Testis (tissue), 3 donors: ENCODE measurements around the gene SCRT2. TPM values are rescaled to one million over a fixed set of nuclear protein-coding genes. Genes with fewer than 3 reads are reported as not detected.

Source experiments
- DNase-seq: peaks from one replicate; pipeline ENCODE4 v3.0.0-alpha.2; 2019
- H3K27ac ChIP-seq, 2 donors: fragments of 200-600 bp; sonication (generic); one replicate each; pipeline ENCODE4 v1.5.1; 2019
- H3K27me3 ChIP-seq: fragments of 200-600 bp; sonication (generic); one replicate; pipeline ENCODE4 v1.5.1; 2019
- H3K36me3 ChIP-seq: fragments of 200-600 bp; sonication (generic); one replicate; pipeline ENCODE4 v1.5.1; 2017; ENCODE audit warnings: low read depth; ENCODE audit errors: missing control alignments
- H3K4me1 ChIP-seq: fragments of 200-600 bp; sonication (generic); one replicate; pipeline ENCODE4 v1.5.1; 2019
- H3K4me3 ChIP-seq, 2 donors: fragments of 200-600 bp; sonication (generic); one replicate each; pipeline ENCODE4 v1.5.1; 2017 to 2019
- H3K9me3 ChIP-seq: fragments of 200-600 bp; sonication (generic); one replicate; pipeline ENCODE4 v1.5.1; 2017
- POLR2A ChIP-seq: fragments of 450-650 bp; IDR thresholded peaks from one replicate; pipeline ENCODE4 v1.6.1; 2017; ENCODE audit warnings: antibody characterized with exemption, mild to moderate bottlenecking, moderate library complexity
- WGBS, 2 donors: methylation state at CpG; one replicate each; pipeline ENCODE4 v1.1.5; 2018; 5-methylcytosine and 5-hydroxymethylcytosine counted together
- intact Hi-C: fragments of 100-400 bp; cut with DNase I; formaldehyde crosslinking; loops from one replicate; pipeline ENCODE4 v1.15.1; 2023; ENCODE audit warnings: low total_unique reads
- polyA plus RNA-seq: library from polyadenylated mRNA; stranded (reverse); fragments of 350-450 nt; fragmentation: Illumina TruSeq; extraction: RNeasy Lipid Tissue Mini Kit (QIAGEN cat#74804); gene quantifications from one replicate; pipeline ENCODE4 v1.2.3, GENCODE V29; 2014; ENCODE audit warnings: low read depth, low replicate concordance; ENCODE audit not compliant: insufficient read depth
- total RNA-seq, 2 donors: library from RNA; depleted of rRNA; stranded (reverse); fragments of >200 nt; gene quantifications; one replicate each; pipeline ENCODE4 v1.2.3, GENCODE V29; 2016
- TF ChIP-seq, protein P1 (sequence below), 3 experiments: fragments of 450-650 bp in 2 of 3; fragments of 200-600 bp in 1 of 3; sonication (generic) in 1 of 3; IDR thresholded peaks; one replicate each; pipeline ENCODE4 v1.5.1; 2016 to 2019; ENCODE audit warnings: antibody characterized with exemption in 3 of 3, mild to moderate bottlenecking in 2 of 3, moderate library complexity in 1 of 3

Gene SCRT2
- total and polyA plus RNA-seq, 3 donors from 2014 or later, result 0.13 to 0.39 (median 0.19) TPM

DNA sequence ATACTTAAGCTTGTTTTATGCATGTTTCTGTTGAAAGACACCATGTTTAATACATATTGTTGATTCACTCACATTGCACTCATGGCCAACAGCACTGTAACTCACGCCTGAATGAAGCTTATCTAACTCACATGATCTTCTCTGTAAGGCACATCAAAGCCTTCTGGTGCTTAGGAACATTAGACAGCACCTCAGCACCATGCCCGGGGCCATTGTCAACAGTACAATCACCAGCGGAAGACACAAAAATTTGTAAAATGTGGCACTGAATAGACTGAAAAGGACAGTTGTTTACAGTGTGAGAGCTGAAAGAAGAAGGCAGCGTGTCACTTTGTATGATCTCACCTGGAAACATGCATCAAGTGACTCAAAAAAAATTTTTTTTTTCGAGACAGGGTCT lies 56.6 kb downstream of the SCRT2 start:
- TF ChIP-seq POLR2A, result no peak
- TF ChIP-seq, protein P1, sequence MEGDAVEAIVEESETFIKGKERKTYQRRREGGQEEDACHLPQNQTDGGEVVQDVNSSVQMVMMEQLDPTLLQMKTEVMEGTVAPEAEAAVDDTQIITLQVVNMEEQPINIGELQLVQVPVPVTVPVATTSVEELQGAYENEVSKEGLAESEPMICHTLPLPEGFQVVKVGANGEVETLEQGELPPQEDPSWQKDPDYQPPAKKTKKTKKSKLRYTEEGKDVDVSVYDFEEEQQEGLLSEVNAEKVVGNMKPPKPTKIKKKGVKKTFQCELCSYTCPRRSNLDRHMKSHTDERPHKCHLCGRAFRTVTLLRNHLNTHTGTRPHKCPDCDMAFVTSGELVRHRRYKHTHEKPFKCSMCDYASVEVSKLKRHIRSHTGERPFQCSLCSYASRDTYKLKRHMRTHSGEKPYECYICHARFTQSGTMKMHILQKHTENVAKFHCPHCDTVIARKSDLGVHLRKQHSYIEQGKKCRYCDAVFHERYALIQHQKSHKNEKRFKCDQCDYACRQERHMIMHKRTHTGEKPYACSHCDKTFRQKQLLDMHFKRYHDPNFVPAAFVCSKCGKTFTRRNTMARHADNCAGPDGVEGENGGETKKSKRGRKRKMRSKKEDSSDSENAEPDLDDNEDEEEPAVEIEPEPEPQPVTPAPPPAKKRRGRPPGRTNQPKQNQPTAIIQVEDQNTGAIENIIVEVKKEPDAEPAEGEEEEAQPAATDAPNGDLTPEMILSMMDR (IDR thresholded peaks at IDR 0.05), result no peak
- Histone ChIP-seq H3K27ac (no peak overlapping the region), H3K36me3 (no peaks in the 10 kb centered on the region), H3K4me1 (no peaks in the 10 kb centered on the region), H3K27me3 (no peaks in the 10 kb centered on the region), H3K9me3 (no peaks in the 10 kb centered on the region), H3K4me3 (no peak overlapping the region)
- 84 to 86% methylated on average over 5 of the region's 5 CpGs for WGBS, 2 donors
- no peak for DNase-seq
- intact Hi-C loops, result no loop called here

DNA sequence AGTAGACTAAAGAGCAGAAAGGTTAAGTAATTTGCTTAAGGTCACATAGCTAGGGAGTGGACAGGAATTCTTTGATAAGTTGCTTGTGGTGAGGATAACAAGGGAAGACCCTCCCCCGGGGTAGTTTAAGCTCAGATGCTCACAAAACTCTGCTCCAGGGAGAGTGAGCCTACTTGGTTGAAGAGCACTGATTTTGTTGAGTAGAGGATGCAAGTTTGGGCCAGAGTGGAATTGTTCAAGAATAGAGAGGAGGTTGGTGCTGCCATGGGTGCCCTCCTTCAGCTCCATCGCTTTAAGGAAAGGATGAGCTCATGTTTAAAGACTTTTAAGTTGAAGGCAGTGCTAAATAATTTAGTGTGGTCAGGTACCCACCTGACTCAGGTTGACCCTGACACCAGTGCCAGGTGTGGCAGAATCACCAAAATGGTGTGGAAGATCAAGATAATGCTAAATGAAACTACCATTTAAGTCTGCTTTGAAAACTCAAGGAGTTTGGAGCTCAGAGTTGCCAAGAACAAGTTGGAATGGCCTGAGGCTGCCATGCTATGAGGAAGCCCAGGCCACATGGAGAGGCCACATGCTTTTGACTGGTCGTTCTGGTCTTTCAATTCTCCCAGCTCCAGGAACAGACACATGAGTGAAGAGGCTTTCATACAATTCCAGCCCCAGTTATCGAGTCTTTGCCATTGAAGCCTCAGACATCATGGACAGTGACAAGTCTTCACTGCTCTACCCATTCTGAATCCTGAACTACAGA lies 57.5 kb downstream of the SCRT2 start:
- TF ChIP-seq, protein P1 (IDR thresholded peaks at IDR 0.05), result no peak
- no peak for TF ChIP-seq POLR2A
- Histone ChIP-seq H3K9me3 (no peaks in the 10 kb centered on the region), H3K4me1 (no peaks in the 10 kb centered on the region), H3K36me3 (no peaks in the 10 kb centered on the region), H3K27ac (no peak overlapping the region), H3K27me3 (no peaks in the 10 kb centered on the region), H3K4me3 (no peak overlapping the region)
- no peak for DNase-seq
- intact Hi-C loops, result no loop called here
- 70 to 78% methylated on average over 4 of the region's 4 CpGs for WGBS, 2 donors

DNA sequence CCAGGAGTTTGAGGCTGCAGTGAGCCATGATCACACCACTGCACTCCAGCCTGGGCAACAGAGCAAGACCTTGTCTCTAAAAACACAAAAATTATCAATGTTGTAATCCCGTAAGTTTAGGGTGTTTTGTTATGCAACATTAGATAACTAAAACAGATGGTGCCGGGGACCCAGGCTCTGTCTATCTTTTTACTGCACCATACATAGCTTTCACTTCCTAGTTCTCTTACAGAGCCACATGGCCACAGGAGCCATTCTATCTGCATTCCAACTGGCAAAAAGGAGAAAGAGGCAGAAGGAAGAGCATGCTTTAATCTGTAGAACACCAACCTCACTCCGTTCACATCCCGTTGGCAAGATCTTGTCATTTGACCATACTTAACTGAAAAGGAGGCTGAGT lies 60.1 kb downstream of the SCRT2 start:
- Histone ChIP-seq H3K27ac (no peak overlapping the region), H3K9me3 (no peaks in the 10 kb centered on the region), H3K4me3 (no peak overlapping the region), H3K4me1 (peaks cover 4% of the 10 kb centered on the region), H3K27me3 (no peaks in the 10 kb centered on the region), H3K36me3 (no peaks in the 10 kb centered on the region)
- 84 to 89% methylated on average over 4 of the region's 4 CpGs for WGBS, 2 donors
- TF ChIP-seq, protein P1 (IDR thresholded peaks at IDR 0.05), result no peak
- no peak for TF ChIP-seq POLR2A
- DNase-seq, result no peak
- intact Hi-C loops, result no loop called here

DNA sequence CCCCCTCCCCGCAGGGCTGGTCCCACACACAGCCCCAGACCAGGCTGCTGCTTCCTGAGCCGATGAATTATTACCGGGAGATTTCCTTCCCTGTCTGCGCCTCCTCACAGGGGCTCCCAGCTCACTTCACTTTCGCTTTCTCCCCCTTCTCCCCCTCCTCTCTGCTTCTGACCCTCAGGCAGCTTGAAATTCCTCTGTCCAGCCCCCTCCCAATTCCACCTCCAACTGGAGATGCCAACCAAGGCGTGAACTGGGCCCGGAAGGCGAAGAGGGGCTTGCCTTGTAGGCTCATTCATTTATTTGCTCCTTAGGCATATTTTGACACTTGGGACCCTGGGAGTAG lies 63.8 kb downstream of the SCRT2 start:
- intact Hi-C loops, result no loop called here
- 29 to 40% methylated on average over 8 of the region's 8 CpGs for WGBS, 2 donors
- Histone ChIP-seq H3K4me3 (no peak overlapping the region), H3K27me3 (no peaks in the 10 kb centered on the region), H3K27ac (no peak overlapping the region), H3K36me3 (no peaks in the 10 kb centered on the region), H3K9me3 (no peaks in the 10 kb centered on the region), H3K4me1 (peaks cover 4% of the 10 kb centered on the region)
- TF ChIP-seq, protein P1 (IDR thresholded peaks at IDR 0.05), result no peak
- no peak for TF ChIP-seq POLR2A
- no peak for DNase-seq

Other genes starting within 250 kb of the SCRT2 start
- 10 to 100 TPM; 45.7 to 52.6 TPM for gene TBC1D20, start 213.3 kb downstream of the SCRT2 start, total RNA-seq
- gene TBC1D20, start 213.3 kb downstream of the SCRT2 start, polyA plus RNA-seq, result 43.5 TPM
- 100 to 1,000 TPM; 143 to 172 TPM for gene CSNK2A1, start 132.0 kb downstream of the SCRT2 start, total RNA-seq
- 192 TPM for gene CSNK2A1, start 132.0 kb downstream of the SCRT2 start, polyA plus RNA-seq
- 1 to 10 TPM; 2.7 to 3.7 TPM for gene TCF15, start 65.5 kb downstream of the SCRT2 start, total RNA-seq
- 2.0 TPM for gene TCF15, start 65.5 kb downstream of the SCRT2 start, polyA plus RNA-seq
- gene SRXN1, start 22.6 kb downstream of the SCRT2 start, total RNA-seq, result 10 to 100 TPM; 26.9 to 29.8 TPM
- 20.6 TPM for gene SRXN1, start 22.6 kb downstream of the SCRT2 start, polyA plus RNA-seq
- gene SLC52A3, start 92.7 kb upstream of the SCRT2 start, total RNA-seq, result 100 to 1,000 TPM; 187 to 247 TPM
- 130 TPM for gene SLC52A3, start 92.7 kb upstream of the SCRT2 start, polyA plus RNA-seq
- 1 to 10 TPM; 5.1 to 7.7 TPM for gene FAM110A, start 157.9 kb upstream of the SCRT2 start, total RNA-seq
- gene FAM110A, start 157.9 kb upstream of the SCRT2 start, polyA plus RNA-seq, result 5.5 TPM
- under 1 TPM; 0.56 to 0.79 TPM for gene ANGPT4, start 240.5 kb upstream of the SCRT2 start, total RNA-seq
- 1.2 TPM for gene ANGPT4, start 240.5 kb upstream of the SCRT2 start, polyA plus RNA-seq